H1 (cell line): ENCODE measurements around the gene PSD2. TPM values are rescaled to one million over a fixed set of nuclear protein-coding genes. Genes with fewer than 3 reads are reported as not detected.
A peak's percentile ranks its signal among the peaks of the same experiment; 100 is the strongest.

Experiments
- CTCF ChIA-PET: fragments of 300-600 bp; sonication (Branson Sonifier 250); formaldehyde crosslinking; loops from one replicate; lab custom pipeline; 2021; ENCODE audit not compliant: partially characterized antibody; lab: Charles Lee
- POLR2A ChIA-PET: fragments of 300-600 bp; sonication (Branson Sonifier 250); formaldehyde crosslinking; loops from one replicate; lab custom pipeline; 2021; ENCODE audit warnings: inconsistent platforms; ENCODE audit not compliant: partially characterized antibody; lab: Charles Lee
- DNase-seq, 2 experiments: peaks; one replicate each; pipeline versions ENCODE4 v3.0.0 to v3.0.0-alpha.2; 2010 to 2022; ENCODE audit warnings: low spot score in 2 of 2, low read depth in 1 of 2, mixed read lengths in 1 of 2
- FAIRE-seq: peaks from 2 replicates; lab custom pipeline; 2011; peaks lifted over from hg19 to GRCh38; lab: Jason Lieb, UNC
- H2AFZ ChIP-seq: 2 replicates; pipeline ENCODE4 v1.8.1; 2012; ENCODE audit warnings: low read length, inconsistent platforms
- H2AK5ac ChIP-seq: 2 replicates; pipeline ENCODE4 v1.6.1; 2013; ENCODE audit warnings: low read depth, low read length
- H2BK120ac ChIP-seq: replicated peaks from 2 replicates; pipeline ENCODE3; 2013; ENCODE audit warnings: low read depth, low read length, inconsistent platforms
- H2BK12ac ChIP-seq: 2 replicates; pipeline ENCODE4 v1.6.1; 2013; ENCODE audit warnings: low read depth, low read length
- H2BK15ac ChIP-seq: 2 replicates; pipeline ENCODE4 v1.6.1; 2013; ENCODE audit warnings: low read length
- H2BK20ac ChIP-seq: 2 replicates; pipeline ENCODE4 v1.6.1; 2013; ENCODE audit warnings: low read length
- H2BK5ac ChIP-seq: 2 replicates; pipeline ENCODE4 v1.6.1; 2013; ENCODE audit warnings: low read depth, low read length
- H3K14ac ChIP-seq: 2 replicates; pipeline ENCODE4 v1.6.1; 2013; ENCODE audit warnings: inconsistent platforms; ENCODE audit not compliant: insufficient read length
- H3K18ac ChIP-seq: 2 replicates; pipeline ENCODE4 v1.6.1; 2013; ENCODE audit warnings: low read length; ENCODE audit errors: extremely low read depth
- H3K23ac ChIP-seq: 2 replicates; pipeline ENCODE4 v1.6.1; 2013; ENCODE audit warnings: inconsistent platforms; ENCODE audit not compliant: insufficient read length
- H3K23me2 ChIP-seq: 2 replicates; pipeline ENCODE4 v1.6.1; 2013; ENCODE audit warnings: low read depth, low read length
- H3K27ac ChIP-seq: 2 replicates; pipeline ENCODE4 v1.6.1; 2011; ENCODE audit warnings: low read depth, low read length, inconsistent platforms
- H3K27me3 ChIP-seq, 4 experiments: replicated peaks in 1 of 4; 1 replicate in 1 of 4; 2 replicates in 3 of 4; pipeline versions ENCODE4 v1.6.1 to v1.8.1; 2011 to 2013; ENCODE audit warnings: low read length in 3 of 4, mild to moderate bottlenecking in 3 of 4, inconsistent platforms in 2 of 4, mixed read lengths in 2 of 4, moderate library complexity in 1 of 4; ENCODE audit not compliant: control insufficient read depth in 3 of 4, insufficient read depth in 3 of 4; ENCODE audit errors: extremely low read depth in 1 of 4
- H3K36me3 ChIP-seq, 4 experiments: 2 replicates each; pipeline versions ENCODE4 v1.6.1 to v1.8.1; 2011 to 2013; ENCODE audit warnings: mild to moderate bottlenecking in 4 of 4, low read length in 3 of 4, moderate library complexity in 2 of 4, control low read depth in 1 of 4, inconsistent platforms in 1 of 4; ENCODE audit not compliant: insufficient read depth in 4 of 4, control insufficient read depth in 2 of 4
- H3K4ac ChIP-seq: replicated peaks from 2 replicates; pipeline ENCODE3; 2013; ENCODE audit warnings: low read length, low read depth, mixed read lengths, inconsistent platforms; ENCODE audit not compliant: insufficient read length
- H3K4me1 ChIP-seq, 4 experiments: replicated peaks in 1 of 4; 1 replicate in 1 of 4; 2 replicates in 3 of 4; pipeline versions ENCODE4 v1.6.1 to v1.8.1; 2011 to 2013; ENCODE audit warnings: low read length in 3 of 4, inconsistent platforms in 2 of 4, mixed read lengths in 1 of 4; ENCODE audit not compliant: insufficient read depth in 4 of 4, control insufficient read depth in 3 of 4
- H3K4me2 ChIP-seq, 2 experiments: 2 replicates each; pipeline versions ENCODE4 v1.6.1 to v1.8.1; 2011 to 2013; ENCODE audit warnings: low read depth in 2 of 2, low read length in 2 of 2, control low read depth in 1 of 2, inconsistent platforms in 1 of 2, mild to moderate bottlenecking in 1 of 2; ENCODE audit not compliant: insufficient read depth in 1 of 2
- H3K4me3 ChIP-seq, 4 experiments: fragments of 200-600, 300-600 bp in 1 of 4; sonication (generic), shearing (Covaris generic), sonication (Bioruptor Twin) in 1 of 4; 2 replicates each; pipeline versions ENCODE4 v1.5.1 to v1.8.1; 2011 to 2016; ENCODE audit warnings: low read length in 4 of 4, low read depth in 3 of 4, control low read depth in 2 of 4, inconsistent platforms in 2 of 4, mild to moderate bottlenecking in 2 of 4, mixed read lengths in 1 of 4, moderate library complexity in 1 of 4; ENCODE audit not compliant: insufficient read depth in 2 of 4; ENCODE audit errors: extremely low read depth in 1 of 4
- H3K56ac ChIP-seq: replicated peaks from 2 replicates; pipeline ENCODE3; 2013; ENCODE audit warnings: low read depth, mild to moderate bottlenecking, mixed read lengths, low read length, inconsistent platforms; ENCODE audit not compliant: insufficient read length
- H3K79me1 ChIP-seq: 2 replicates; pipeline ENCODE4 v1.6.1; 2013; ENCODE audit warnings: low read depth, low read length, control low read depth
- H3K79me2 ChIP-seq, 2 experiments: 2 replicates each; pipeline versions ENCODE4 v1.6.1 to v1.8.1; 2012 to 2013; ENCODE audit warnings: low read length in 2 of 2, mild to moderate bottlenecking in 2 of 2, inconsistent platforms in 1 of 2; ENCODE audit not compliant: insufficient read depth in 2 of 2, control insufficient read depth in 1 of 2
- H3K9ac ChIP-seq, 4 experiments: replicated peaks in 1 of 4; 1 replicate in 1 of 4; 2 replicates in 3 of 4; pipeline versions ENCODE4 v1.6.1 to v1.8.1; 2011 to 2013; ENCODE audit warnings: low read depth in 3 of 4, low read length in 3 of 4, control low read depth in 2 of 4, mild to moderate bottlenecking in 2 of 4, moderate library complexity in 2 of 4, inconsistent platforms in 1 of 4; ENCODE audit errors: extremely low read depth in 1 of 4
- H3K9me3 ChIP-seq, 2 experiments: 2 replicates each; pipeline versions ENCODE4 v1.6.1 to v1.8.1; 2012 to 2013; ENCODE audit warnings: mild to moderate bottlenecking in 2 of 2, moderate library complexity in 2 of 2, control low read depth in 1 of 2, inconsistent platforms in 1 of 2, low read depth in 1 of 2, low read length in 1 of 2, mixed read lengths in 1 of 2; ENCODE audit not compliant: insufficient read depth in 2 of 2
- H4K20me1 ChIP-seq, 2 experiments: replicated peaks in 1 of 2; 2 replicates each; pipeline versions ENCODE3 to v1.8.1; 2011 to 2013; ENCODE audit warnings: inconsistent platforms in 2 of 2, low read length in 2 of 2, mild to moderate bottlenecking in 1 of 2; ENCODE audit not compliant: insufficient read depth in 2 of 2, control insufficient read depth in 1 of 2
- H4K5ac ChIP-seq: 2 replicates; pipeline ENCODE4 v1.6.1; 2013; ENCODE audit warnings: low read length, low read depth, mixed read lengths, inconsistent platforms; ENCODE audit not compliant: insufficient read length
- H4K8ac ChIP-seq: 2 replicates; pipeline ENCODE4 v1.8.0; 2013; ENCODE audit warnings: mild to moderate bottlenecking, moderate library complexity, low read length, inconsistent platforms; ENCODE audit not compliant: insufficient read depth; ENCODE audit errors: extremely low read depth
- H4K91ac ChIP-seq: replicated peaks from 2 replicates; pipeline ENCODE3; 2013; ENCODE audit warnings: low read length, mixed read lengths, inconsistent platforms; ENCODE audit not compliant: insufficient read length
- EZH2 ChIP-seq: fragments of 200-600 bp; sonication (generic); IDR thresholded peaks from 2 replicates; pipeline ENCODE4 v1.7.1; 2012; ENCODE audit warnings: low read depth, mild to moderate bottlenecking, moderate library complexity, low read length, inconsistent platforms; ENCODE audit not compliant: severe bottlenecking
- POLR2AphosphoS5 ChIP-seq: IDR thresholded peaks from 2 replicates; pipeline ENCODE4 v1.6.1; 2011; ENCODE audit warnings: low read depth, low read length
- SUZ12 ChIP-seq: fragments of 200-600 bp; sonication (generic); IDR thresholded peaks from 2 replicates; pipeline ENCODE4 v1.6.1; 2012; ENCODE audit warnings: mild to moderate bottlenecking, inconsistent platforms, low read length, moderate library complexity, mixed read lengths
- WGBS, 2 experiments: shearing (Covaris generic) in 1 of 2; methylation state at CpG; one replicate each; pipeline versions ENCODE4 v1.1.6 to v1.1.7; 2013 to 2015; ENCODE audit warnings: low lambda C conversion rate in 2 of 2, mixed read lengths in 2 of 2, inconsistent platforms in 1 of 2, low coverage in 1 of 2, missing lambda C conversion rate in 1 of 2; ENCODE audit not compliant: insufficient replicate concordance in 2 of 2, insufficient coverage in 1 of 2, insufficient read length in 1 of 2; ENCODE audit errors: extremely low coverage in 1 of 2, missing lambda C conversion rate in 1 of 2; 5-methylcytosine and 5-hydroxymethylcytosine counted together
- polyA plus RNA-seq, 7 experiments: library from polyadenylated mRNA; depleted of rRNA in 3 of 7; stranded (reverse) in 5 of 7; unstranded in 2 of 7; fragments of >200 nt in 5 of 7; fragments of 200-250 nt in 2 of 7; gene quantifications; 1 replicate in 5 of 7; 2 replicates in 1 of 7; 4 replicates in 1 of 7; pipeline versions ENCODE4 v1.2.1 to v1.2.3, GENCODE V29; 2011 to 2013; ENCODE audit warnings: missing spikeins in 2 of 7, mixed read lengths in 2 of 7
- total RNA-seq: library from RNA; stranded (reverse); fragmentation: NEBNext Ultra II Directional; extraction: Animal tissue kit (Norgen Biotek cat#: 25700); gene quantifications from 2 replicates; pipeline ENCODE4 v1.2.1, GENCODE V29; 2021

Gene PSD2
- total and polyA plus RNA-seq, 2 of the 8 experiments (the other 6 are each of a cell fraction or from before 2014, with no cell fraction given) = 0.06 to 0.14 TPM

DNA sequence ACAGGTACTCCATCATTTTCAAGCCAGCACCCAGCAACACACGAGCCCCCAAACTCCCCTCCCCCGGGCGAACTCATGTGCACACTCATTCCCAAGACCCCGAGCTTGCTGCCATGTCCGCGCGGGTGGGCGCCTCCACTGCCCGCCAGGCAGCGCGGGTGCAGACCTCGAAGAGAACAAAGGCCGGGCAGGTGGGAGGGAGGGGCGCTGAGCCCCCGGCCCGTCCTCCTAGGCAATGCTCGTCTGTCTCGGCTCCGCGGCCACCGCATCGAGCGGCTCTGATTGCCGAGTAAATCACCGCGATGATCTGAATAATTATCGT, 47.1 kb upstream of the PSD2 start:
- peak overlapping the region in 3 of 4 experiments; percentile 30 to 64 (median 54); a peak in 6 of 8 replicates for H3K4me3 ChIP-seq
- no peaks in the 10 kb centered on the region for H3K9me3 ChIP-seq
- ChIA-PET POLR2A (interaction anchor here (1.0 to 7.7 kb wide), 6 partner anchors 9 to 100 kb away, joined by 3 to 76 read pairs (median 4); partner anchors contain the start of gene CXXC5), CTCF (interaction anchor here (0.9 to 8.4 kb wide), 8 partner anchors 11 to 115 kb away, joined by 4 to 81 read pairs (median 6); no protein-coding TSS in a partner anchor)
- no peak overlapping the region for H3K27ac ChIP-seq
- TF ChIP-seq SUZ12 (peak; percentile 10; the same call in 1 of the 2 replicates), POLR2AphosphoS5 (no peak), EZH2 (peak; percentile 67)
- peak overlapping the region; percentile 96 to 97 for H3K4me2 ChIP-seq
- H3K4ac ChIP-seq = no peak overlapping the region
- H3K14ac ChIP-seq = no peak overlapping the region
- 0 out of 2 replicates have a peak overlapping the region, but pooled peaks have one; percentile 50 for H2BK12ac ChIP-seq
- H3K9ac ChIP-seq = no peak overlapping the region
- H3K23ac ChIP-seq = no peak overlapping the region
- no peaks in the 10 kb centered on the region for H3K79me2 ChIP-seq
- no peak overlapping the region for H2AK5ac ChIP-seq
- no peak overlapping the region for H4K91ac ChIP-seq
- no peak overlapping the region for H2BK5ac ChIP-seq
- no peak for FAIRE-seq
- no peak overlapping the region for H4K5ac ChIP-seq
- peaks cover 7 to 32% (median 24%) of the 10 kb centered on the region in 4 experiments for H3K4me1 ChIP-seq
- peak overlapping the region; percentile 10 for H2BK120ac ChIP-seq
- H3K27me3 ChIP-seq = peaks cover 24 to 67% (median 60%) of the 10 kb centered on the region in 4 experiments
- no peaks in the 10 kb centered on the region for H3K36me3 ChIP-seq
- peak overlapping the region; percentile 81; the same call in 1 of the 2 replicates for H4K8ac ChIP-seq
- H2AFZ ChIP-seq = no peak overlapping the region
- no peak for DNase-seq
- H4K20me1 ChIP-seq = peaks cover 0 to 5% of the 10 kb centered on the region in 2 experiments
- H3K56ac ChIP-seq = no peak overlapping the region
- no peaks in the 10 kb centered on the region for H3K79me1 ChIP-seq
- H2BK15ac ChIP-seq = 0 out of 2 replicates have a peak overlapping the region, but pooled peaks have one; percentile 88
- 18% methylated on average over 21 of the region's 27 CpGs; no CpG with 5 or more reads in 1 of the 2 experiments for WGBS, 2 experiments
- peaks cover 23% of the 10 kb centered on the region; the same call in 1 of the 2 replicates for H3K23me2 ChIP-seq
- no peak overlapping the region; the same call in 1 of the 2 replicates for H3K18ac ChIP-seq
- peak overlapping the region; percentile 32; the same call in 1 of the 2 replicates for H2BK20ac ChIP-seq
